ENCODE data around the gene TMEM151B.

Gene TMEM151B

DNA sequence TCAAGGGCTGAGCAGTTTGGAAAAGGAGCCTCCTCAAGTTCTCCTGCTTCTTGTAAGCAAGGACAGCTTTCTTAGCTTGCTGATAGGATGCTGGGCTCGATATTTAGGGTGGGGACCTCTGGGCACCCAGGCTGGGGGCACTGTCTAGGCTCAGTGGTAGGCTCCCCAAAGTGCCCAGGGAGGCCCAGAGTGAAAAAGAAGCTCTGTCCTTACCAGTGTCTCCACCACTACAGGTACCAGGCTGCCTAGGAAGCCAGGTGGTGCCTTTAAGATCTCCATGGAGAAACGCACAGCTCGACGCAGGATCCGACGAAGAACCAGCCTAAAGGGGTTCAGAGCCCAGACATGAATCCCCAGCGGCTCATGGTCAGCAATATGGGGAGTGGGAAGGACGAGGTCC, 36.5 kb downstream of the TMEM151B start:
- TF ChIP-seq, protein P1, sequence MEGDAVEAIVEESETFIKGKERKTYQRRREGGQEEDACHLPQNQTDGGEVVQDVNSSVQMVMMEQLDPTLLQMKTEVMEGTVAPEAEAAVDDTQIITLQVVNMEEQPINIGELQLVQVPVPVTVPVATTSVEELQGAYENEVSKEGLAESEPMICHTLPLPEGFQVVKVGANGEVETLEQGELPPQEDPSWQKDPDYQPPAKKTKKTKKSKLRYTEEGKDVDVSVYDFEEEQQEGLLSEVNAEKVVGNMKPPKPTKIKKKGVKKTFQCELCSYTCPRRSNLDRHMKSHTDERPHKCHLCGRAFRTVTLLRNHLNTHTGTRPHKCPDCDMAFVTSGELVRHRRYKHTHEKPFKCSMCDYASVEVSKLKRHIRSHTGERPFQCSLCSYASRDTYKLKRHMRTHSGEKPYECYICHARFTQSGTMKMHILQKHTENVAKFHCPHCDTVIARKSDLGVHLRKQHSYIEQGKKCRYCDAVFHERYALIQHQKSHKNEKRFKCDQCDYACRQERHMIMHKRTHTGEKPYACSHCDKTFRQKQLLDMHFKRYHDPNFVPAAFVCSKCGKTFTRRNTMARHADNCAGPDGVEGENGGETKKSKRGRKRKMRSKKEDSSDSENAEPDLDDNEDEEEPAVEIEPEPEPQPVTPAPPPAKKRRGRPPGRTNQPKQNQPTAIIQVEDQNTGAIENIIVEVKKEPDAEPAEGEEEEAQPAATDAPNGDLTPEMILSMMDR (IDR thresholded peaks at IDR 0.05; ENCODE audit: low read depth, low read length): no peak
- H3K4me3 ChIP-seq (ENCODE audit: low read depth, low read length): no peak overlapping the region

DNA sequence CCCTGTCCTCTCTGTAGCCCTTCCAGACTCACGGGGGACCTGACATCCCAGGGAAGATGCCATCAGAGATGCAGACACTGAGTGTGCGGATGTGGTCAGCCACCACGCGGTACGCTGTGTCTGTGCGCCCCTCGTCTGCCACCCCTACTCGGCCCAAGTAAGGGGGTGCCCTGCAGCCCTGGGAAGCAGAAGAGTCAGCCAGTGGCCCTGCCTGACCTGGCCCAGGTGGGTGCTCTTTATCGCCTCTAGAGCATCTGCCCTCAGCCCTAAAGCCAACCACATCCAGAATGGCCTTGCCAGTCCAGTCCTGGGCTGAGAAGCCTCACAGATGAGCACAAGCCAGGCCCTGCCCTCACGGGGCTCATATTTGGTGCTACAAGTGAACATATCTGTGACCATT, 37.0 kb downstream of the TMEM151B start:
- no peak overlapping the region for H3K4me3 ChIP-seq (ENCODE audit: low read depth, low read length)
- TF ChIP-seq, protein P1 (IDR thresholded peaks at IDR 0.05; ENCODE audit: low read depth, low read length): no peak

DNA sequence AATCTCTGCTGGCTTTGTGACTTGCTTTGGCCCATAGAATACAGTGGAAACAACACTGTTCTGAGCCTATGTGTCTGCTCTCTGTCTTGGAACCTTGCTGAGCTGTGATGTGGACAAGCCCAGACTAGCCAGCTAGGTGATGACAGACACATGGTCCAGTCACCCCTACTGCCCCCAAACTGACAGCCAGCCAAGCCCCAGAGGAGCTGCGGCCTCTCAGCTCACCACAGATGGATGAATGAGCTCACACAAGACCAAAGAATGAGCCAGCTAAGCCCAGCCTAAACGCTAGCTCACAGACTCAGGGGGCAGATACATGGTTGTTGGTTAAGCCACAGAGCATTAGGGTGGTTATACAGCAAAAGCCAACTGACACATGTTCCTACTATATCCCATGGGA, 38.8 kb downstream of the TMEM151B start:
- TF ChIP-seq, protein P1 (IDR thresholded peaks at IDR 0.05; ENCODE audit: low read depth, low read length): no peak

DNA sequence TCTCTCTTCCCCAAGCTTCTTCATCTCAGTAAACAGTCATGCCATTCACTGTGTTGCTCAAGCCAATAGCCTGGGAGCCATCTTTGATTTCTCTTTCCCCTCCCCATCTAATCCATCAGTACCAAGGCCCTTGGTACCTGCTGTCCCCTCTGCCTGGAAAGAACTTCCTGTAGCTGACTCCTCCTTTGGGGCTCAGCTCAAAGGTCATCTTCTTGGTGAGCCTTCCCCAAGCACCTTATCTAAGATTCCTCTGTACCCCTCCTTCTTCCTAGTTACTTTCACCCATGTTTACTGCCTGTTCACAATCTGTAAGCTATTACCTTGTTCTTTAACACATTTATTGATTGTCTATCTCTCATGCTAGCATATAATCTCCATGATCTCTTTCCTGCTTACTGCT, 39.4 kb downstream of the TMEM151B start:
- TF ChIP-seq, protein P1 (IDR thresholded peaks at IDR 0.05; ENCODE audit: low read depth, low read length): no peak

More for the DNA sequence above, 38.8 kb downstream of the TMEM151B start:
- no peak overlapping the region for H3K4me3 ChIP-seq (ENCODE audit: low read depth, low read length)

DNA sequence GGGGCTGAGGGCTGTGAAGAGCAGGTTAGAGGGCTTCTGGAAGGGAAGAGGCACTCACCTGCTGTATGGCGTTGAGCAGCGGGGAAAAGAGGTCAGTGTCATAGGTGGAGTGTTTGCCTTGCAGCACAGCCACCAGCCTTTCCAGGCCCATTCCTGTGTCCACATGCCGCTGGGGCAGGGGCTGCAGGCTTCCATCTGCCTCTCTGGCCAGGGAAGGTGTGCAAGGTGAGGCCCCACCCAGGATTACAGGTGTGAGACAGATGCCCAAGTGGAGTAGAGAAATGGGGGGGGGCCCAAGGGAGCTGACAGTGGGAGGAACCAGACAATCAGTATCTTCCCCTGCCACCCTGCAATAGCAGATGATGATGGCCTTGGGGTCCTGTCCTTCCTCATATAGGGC, 40.0 kb downstream of the TMEM151B start:
- TF ChIP-seq, protein P1 (IDR thresholded peaks at IDR 0.05; ENCODE audit: low read depth, low read length): no peak
- H3K4me3 ChIP-seq (ENCODE audit: low read depth, low read length): no peak overlapping the region

More for the DNA sequence above, 39.4 kb downstream of the TMEM151B start:
- H3K4me3 ChIP-seq (ENCODE audit: low read depth, low read length): no peak overlapping the region

DNA sequence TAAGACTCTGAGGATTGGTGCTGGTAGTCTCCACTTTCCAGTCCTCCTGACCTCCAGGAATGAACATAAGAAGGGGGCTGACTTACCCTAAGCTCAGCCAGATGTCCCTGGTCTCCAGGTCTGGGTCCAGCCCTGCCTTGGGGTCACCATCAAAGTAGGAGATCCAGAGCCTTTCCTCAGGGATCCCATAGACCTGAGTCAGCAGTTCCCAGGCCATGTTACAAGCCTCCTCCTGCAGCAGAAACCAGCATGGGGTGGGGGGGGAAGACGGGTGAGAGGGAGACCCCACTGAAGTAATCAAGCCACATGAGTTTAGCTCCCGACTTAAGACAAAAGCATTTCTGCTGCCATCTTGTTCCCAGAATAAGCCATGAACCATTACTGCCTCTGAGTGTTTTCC, 41.1 kb downstream of the TMEM151B start:
- TF ChIP-seq, protein P1 (IDR thresholded peaks at IDR 0.05; ENCODE audit: low read depth, low read length): no peak
- H3K4me3 ChIP-seq (ENCODE audit: low read depth, low read length): no peak overlapping the region

DNA sequence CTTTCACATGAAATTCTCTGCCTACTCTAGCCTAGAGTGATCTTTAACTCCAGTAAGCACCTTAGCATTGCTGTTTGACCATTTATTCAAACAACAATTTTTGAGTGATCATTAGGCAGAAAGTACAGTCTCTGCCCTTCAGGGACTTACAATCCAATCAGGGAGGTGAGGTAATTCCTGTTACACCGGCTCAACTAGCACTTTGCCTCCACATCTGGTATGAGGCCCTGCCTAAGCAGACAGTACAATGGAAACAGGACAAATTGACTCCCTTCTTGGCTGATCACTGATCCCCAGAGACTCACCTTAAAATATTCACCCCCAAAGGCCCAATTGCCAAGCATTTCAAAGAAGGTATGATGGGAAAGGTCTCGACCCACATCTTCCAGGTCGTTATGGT, 41.5 kb downstream of the TMEM151B start:
- TF ChIP-seq, protein P1 (IDR thresholded peaks at IDR 0.05; ENCODE audit: low read depth, low read length): no peak
- peak overlapping the region; percentile 94 for H3K4me3 ChIP-seq (ENCODE audit: low read depth, low read length)
